CD4-positive, alpha-beta T cell treated with Interferon alpha-2 for 1 hour (primary cell): ENCODE data around the gene LZTS2.
A peak's percentile ranks its signal among the peaks of the same experiment; 100 is the strongest.

Source experiments
- DNase-seq, 2 donors: peaks; one replicate each; pipeline ENCODE4 v3.0.0-alpha.2; 2020 to 2022

Gene LZTS2

DNA sequence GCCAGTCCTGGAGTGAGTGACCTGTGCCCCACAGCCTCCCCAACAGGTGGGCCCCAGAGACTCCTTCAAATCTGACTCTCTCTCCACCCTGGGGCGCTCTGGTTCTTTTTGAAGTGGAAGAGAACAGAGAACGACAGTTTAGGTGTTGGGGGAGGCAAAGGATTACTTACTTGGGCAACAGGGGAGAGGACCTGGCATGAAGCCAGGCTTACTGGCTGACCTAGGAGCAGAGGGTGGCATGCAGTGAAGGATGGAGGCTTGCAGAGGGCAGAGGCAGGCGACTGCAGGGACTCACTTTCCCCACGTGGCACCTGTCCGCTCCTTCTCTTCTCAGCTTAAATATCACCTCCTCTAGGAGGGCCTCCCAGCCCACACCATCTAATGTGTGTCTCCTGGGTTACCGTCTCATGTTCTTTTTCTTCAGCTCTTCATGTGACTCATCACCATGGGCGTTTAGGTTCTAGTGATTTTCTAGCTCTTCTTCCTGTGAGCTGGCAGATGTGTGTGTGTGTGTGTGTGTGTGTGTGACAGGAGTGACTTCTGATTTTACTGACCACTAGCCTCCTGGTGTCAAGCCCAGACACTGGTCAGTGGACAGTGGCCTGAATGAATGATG, 15.5 kb downstream of the LZTS2 start:
- DNase-seq: no peak

- no peak for DNase-seq
Observed at GRCh38 chr10:101015582-101015973, 16.0 kb downstream of the LZTS2 start.

GRCh38 chr10:101016814-101017213, 17.2 kb downstream of the LZTS2 start:
- DNase-seq: no peak

DNA sequence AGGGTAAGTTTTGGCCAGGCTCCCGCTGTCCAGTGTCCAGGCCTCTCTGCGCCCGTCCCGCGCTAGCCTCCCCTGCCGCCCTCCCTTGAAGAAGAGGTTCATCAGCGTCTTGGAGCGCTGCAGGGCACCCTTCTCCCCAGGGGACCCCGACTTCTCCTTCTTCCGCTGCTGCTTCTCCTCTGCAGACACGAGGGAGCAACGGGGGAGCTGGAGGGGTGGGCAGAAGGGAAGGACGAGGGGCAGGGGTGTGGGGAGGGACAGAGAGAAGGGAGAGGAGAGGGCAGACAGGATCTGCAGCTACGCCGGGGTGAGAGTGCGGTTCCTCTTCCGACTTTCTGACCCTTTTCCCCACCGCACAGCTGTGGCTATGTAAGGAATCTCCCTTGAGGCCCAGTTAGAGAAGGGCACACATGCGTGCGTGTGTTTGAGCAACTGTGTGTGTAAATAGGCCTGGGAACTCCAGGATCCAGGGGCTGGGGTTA, 18.6 kb downstream of the LZTS2 start:
- DNase-seq: no peak

DNA sequence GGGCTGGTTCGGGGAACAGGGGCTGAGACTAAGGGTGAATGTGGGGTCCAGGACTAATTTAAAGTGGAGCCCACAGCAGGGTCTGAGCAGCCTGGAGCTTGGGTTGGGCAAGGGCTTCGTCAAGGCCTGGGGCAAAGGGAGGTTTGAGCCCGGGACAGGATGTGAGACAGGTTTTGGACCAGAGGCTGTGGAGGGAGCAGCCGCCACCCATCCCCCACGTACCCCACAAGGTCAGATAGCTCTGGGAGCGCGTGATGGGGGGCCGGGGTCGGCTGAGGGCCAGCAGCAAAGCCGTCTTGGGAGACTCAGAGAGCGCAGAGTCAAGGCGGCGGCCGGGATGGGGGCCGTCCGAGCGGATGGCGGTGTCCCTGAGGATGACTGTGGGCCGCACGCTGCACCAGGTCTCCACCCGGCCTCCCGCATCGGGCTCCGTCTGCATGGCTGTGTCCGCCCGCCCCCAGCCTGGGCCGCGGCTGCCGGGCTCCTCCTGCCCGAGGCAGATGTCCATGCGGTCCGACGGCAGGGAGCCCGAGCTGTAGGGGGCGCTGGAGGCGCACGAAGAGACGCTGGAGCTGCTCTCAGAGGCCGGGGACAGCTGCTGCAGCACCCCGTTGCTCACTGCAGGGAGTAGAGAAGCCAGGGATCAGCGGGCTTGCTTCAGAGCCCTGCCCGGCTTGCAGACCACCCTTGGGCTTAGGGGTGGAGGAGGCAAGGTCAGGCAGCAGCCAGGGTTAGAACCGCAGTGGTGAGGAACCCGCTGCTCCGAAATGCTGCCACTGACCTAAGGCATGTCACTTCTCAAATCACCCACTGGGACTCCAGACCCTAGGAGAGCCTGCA, 19.2 kb downstream of the LZTS2 start:
- peak; percentile 58 to 75 for DNase-seq

GRCh38 chr10:101019440-101019703, 19.8 kb downstream of the LZTS2 start:
- no peak for DNase-seq

- no peak for DNase-seq
Observed at GRCh38 chr10:101020427-101021075, 20.9 kb downstream of the LZTS2 start.

GRCh38 chr10:101021239-101021638, 21.6 kb downstream of the LZTS2 start:
- no peak for DNase-seq

DNA sequence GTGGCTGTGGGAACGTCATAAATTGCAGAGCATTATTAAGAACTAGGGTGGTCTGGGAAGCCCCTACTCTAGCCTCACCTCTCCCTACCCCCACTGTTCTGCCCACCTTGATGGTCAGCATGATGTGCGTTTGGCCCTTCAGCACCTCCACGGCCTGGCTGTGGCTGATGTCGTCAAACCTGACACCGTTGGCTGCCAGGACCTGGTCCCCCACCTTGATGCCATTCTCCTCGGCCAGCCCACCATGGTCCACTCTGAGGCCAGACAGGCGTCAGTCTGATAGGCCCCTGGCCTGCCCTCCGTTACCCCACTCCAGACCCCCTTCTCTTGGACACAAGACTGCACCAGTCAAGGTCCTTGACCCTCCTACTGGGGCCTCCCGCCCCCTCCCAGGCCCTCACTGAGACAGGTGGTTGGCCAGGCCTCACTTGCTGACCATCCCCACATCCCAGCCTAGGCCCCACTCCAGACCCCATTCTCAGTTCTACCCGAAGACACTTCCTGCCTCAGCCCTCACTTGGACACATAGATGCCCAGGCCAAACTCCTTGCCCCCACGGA, 22.2 kb downstream of the LZTS2 start:
- no peak for DNase-seq

- no peak for DNase-seq
Observed at GRCh38 chr10:101022967-101023705, 23.5 kb downstream of the LZTS2 start.

DNA sequence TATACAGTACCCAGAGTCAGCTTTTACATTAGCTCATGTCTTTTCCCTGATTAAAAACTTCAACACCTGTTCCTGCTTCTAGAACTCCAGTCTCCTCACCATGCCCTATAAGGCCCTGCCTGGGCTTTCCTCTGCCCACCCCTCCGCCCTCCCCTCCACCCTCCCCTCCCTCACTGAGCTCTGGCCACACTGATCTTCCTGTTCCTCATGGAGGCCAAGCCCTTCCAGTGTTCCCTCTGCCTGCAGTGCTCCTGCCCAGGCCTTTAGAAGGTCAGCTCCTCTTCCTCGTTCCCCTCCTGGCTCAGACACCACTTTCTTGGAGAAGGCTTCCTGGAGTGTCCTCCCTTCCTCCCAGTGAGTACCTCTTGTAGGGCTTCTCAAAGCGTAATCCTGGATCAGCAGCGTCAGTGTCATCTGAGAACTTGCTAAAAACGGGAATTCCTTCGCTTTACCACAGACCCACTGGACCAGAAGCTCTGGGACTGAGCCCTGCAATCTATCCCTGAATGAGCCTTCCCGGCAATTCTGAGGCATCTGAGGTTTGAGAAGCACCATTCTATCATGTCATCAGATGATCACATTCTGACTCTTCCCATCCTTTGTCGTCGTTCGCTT, 27.6 kb downstream of the LZTS2 start:
- no peak for DNase-seq

- no peak for DNase-seq
Observed at GRCh38 chr10:101028446-101029337, 29.1 kb downstream of the LZTS2 start.

- DNase-seq: no peak
Observed at GRCh38 chr10:101029520-101030295, 30.1 kb downstream of the LZTS2 start.

GRCh38 chr10:101030496-101031127, 31.0 kb downstream of the LZTS2 start:
- no peak for DNase-seq

DNA sequence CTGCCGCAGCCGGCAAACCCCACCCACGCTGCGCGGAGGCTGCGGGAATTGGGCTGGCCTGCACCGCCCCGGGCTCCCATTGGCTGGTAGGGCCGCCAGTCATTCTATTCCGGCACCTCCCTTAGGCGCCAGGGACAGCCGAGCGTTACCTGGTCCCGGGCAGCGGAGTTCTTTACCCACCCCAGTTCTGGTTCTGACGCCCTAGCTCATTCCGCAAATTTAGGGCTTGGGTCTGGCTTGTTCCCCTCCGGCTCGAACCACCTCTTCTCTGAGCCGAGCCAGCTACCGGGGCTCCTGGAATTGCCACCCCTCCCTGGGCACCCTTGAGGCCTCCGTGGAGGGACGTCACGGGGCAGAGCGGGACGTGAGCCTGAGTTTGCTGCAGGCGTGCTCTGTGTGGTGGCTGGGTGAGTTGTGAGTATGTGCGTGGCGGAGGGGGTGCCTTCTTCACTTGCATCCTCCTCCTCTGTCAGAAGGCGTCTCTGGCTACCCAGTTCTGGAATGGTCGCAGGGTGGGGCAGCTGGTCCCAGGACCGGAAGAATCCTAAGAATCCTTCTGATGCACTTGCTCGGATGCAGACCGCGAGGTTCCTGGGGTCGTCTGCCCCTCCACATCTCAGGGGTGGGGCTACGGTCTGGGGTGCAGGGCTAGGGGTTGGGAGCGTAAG, 31.7 kb downstream of the LZTS2 start, which contains the start of the genes PDZD7 and SFXN3:
Gene PDZD7, minus strand, starts transcription at position 2 of the 668 bp plus-strand sequence. CDS start 910 bp downstream, outside the sequence.
Gene SFXN3, plus strand, starts transcription at position 107 of the 668 bp plus-strand sequence. CDS start 3,461 bp downstream, outside the sequence.
- peak; percentile 94 to 96 for DNase-seq

DNA sequence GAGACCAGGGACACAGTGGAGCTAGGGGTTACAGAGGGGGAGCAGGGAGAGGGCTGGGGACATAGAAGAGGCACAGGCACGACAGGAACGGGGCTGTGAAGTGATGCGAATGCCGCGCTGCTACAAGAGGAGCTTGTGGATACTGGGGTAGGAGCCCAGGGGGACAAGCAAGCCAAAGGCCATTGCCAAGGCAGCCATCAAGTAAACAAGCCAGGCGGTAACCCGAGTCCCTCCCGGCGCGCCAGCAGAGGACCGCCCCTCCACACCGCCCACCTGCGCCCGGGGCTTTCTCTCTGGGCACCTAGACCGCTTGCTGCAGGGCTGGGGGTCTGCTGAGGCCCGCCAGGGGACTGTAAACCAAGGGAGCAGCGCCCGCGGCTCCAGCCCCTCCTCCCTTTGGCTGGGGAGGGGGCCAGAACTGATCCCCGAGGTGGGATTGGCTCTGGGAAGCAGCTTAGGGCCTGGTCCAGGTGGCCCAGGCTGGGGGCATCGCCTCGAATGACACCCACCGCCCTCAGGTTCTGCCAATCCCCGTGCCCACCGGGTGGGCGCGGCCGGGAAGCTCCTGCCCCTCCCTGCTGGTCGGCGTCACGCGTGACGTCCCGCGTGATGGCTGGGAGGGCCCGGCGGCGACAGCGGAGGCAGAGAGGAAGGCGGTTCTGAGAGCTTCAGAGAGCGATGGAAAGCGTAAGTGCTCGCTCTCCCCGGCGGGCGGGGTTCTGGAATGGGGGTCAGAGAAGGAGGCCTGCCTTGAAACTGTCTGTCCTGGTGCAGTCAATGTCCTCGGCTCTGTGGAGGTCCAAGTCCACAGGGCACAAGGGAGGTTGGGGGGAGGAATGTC, 32.4 kb downstream of the LZTS2 start:
- peak; percentile 78 to 87 for DNase-seq

DNA sequence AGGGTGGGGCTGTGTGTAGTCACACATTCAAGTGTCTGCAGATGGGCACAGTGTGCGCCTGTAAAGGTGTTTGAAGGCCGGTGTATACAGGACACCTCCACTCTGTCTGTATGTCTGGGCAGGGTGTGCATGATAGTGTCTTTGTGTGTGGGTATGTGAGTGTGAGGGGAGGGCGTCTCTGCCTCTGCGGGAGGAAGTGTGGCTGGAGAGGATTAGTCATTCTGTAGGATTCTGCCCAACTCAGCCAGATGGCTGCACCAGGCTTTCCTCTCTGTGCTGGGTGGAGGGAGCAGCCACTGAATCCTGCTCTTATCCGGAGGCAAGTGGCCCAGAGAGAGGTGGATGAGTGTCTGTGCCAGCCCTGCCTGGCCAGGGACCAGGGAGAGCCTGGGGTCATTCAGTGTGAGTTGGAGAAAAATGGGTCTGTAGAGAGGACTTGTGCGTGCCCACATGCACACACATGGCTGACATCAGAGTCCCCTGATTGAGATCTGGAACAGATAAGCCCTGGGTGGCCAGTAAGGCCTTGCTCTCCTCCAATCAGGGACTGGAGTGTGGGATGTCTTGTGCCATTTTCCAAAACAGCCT, 33.1 kb downstream of the LZTS2 start:
- peak; percentile 37 to 46 for DNase-seq

GRCh38 chr10:101033276-101033675, 33.7 kb downstream of the LZTS2 start:
- no peak for DNase-seq
